Heart right ventricle (tissue), 16 donors: ENCODE data around the gene PANX1. TPM values are rescaled to one million over a fixed set of nuclear protein-coding genes. Genes with fewer than 3 reads are reported as not detected.

Experiments
- ATAC-seq, 8 donors: fragments of 200-7000 bp; cut with Tn5 transposase; one replicate each; pipeline ENCODE4 v1.9.1; 2020; ENCODE audit warnings: mild to moderate bottlenecking in 8 of 8, moderate library complexity in 8 of 8, moderate number of reproducible peaks in 1 of 8
- DNase-seq, 2 donors: peaks; one replicate each; pipeline ENCODE4 v3.0.0-alpha.2; 2020
- H3K27ac ChIP-seq, 10 donors: fragments of 200-600 bp; sonication (generic) in 2 of 10; one replicate each; pipeline versions ENCODE4 v1.5.0 to v1.8.0; 2020 to 2022; ENCODE audit warnings: mild to moderate bottlenecking in 3 of 10
- H3K27me3 ChIP-seq, 7 donors: fragments of 200-600 bp; one replicate each; pipeline ENCODE4 v1.8.0; 2021 to 2022; ENCODE audit warnings: mild to moderate bottlenecking in 2 of 7
- H3K36me3 ChIP-seq, 9 donors: fragments of 200-600 bp; sonication (generic) in 1 of 9; one replicate each; pipeline versions ENCODE4 v1.5.0 to v1.8.0; 2020 to 2022; ENCODE audit warnings: mild to moderate bottlenecking in 2 of 9
- H3K4me1 ChIP-seq, 9 donors: fragments of 200-600 bp; sonication (generic) in 1 of 9; one replicate each; pipeline versions ENCODE4 v1.5.0 to v1.8.0; 2020 to 2022; ENCODE audit warnings: mild to moderate bottlenecking in 4 of 9
- H3K4me3 ChIP-seq, 10 donors: fragments of 200-600 bp; sonication (generic) in 2 of 10; one replicate each; pipeline versions ENCODE4 v1.5.0 to v1.8.0; 2020 to 2022; ENCODE audit warnings: mild to moderate bottlenecking in 7 of 10, moderate library complexity in 2 of 10
- H3K9me3 ChIP-seq, 11 donors: fragments of 200-600 bp in 10 of 11; sonication (generic) in 2 of 11; one replicate each; pipeline versions ENCODE4 v1.5.0 to v1.8.0; 2013 to 2022; ENCODE audit warnings: mild to moderate bottlenecking in 2 of 11, control low read depth in 1 of 11, moderate library complexity in 1 of 11
- WGBS, 2 donors: extraction: QIAGEN DNeasy Blood & Tissue Kit; methylation state at CpG; one replicate each; pipeline ENCODE4 v1.1.7; 2013; ENCODE audit warnings: inconsistent platforms in 1 of 2; 5-methylcytosine and 5-hydroxymethylcytosine counted together
- intact Hi-C, 10 donors: fragments of 100-400 bp; cut with DNase I; formaldehyde crosslinking; loops; one replicate each; pipeline versions ENCODE4 v1.11.1 to v1.14.2; 2022
- polyA plus RNA-seq, 2 donors: library from polyadenylated mRNA; stranded (reverse); fragments of 200-250 nt; gene quantifications; one replicate each; pipeline ENCODE4 v1.2.3, GENCODE V29; 2013
- total RNA-seq, 10 donors: library from RNA; stranded (reverse); fragmentation: NEBNext Ultra II Directional in 3 of 10; extraction: Animal tissue kit (Norgen Biotek cat#: 25700) in 3 of 10; gene quantifications; one replicate each; pipeline versions ENCODE4 v1.2.1 to v1.2.4, GENCODE V29; 2021 to 2023
- TF ChIP-seq, protein P1 (sequence below), 9 donors: fragments of 200-600 bp; sonication (generic) in 2 of 9; IDR thresholded peaks; one replicate each; pipeline versions ENCODE4 v1.5.0 to v1.8.0; 2021 to 2022; ENCODE audit warnings: antibody characterized with exemption in 9 of 9, mild to moderate bottlenecking in 5 of 9, moderate library complexity in 1 of 9
- donor health status: Arrhythmogenic right ventricular cardiomyopathy.
- donor health status: ischemic (EF 13 %, LVEDD 7.1; RV severe dilation, severe dysfunction).
- donor health status: healthy with polysubstance abuse.
- donor health status: DM: no; HTN: yes; CAD: no.
- donor health status: DM: no; HTN: no; CAD: no.
- donor health status: ischemic (EF 25% LVEDD 6.9; RV normal size, moderate dysfunction).
- donor health status: ischemic (EF 25% LVEDD 5.7; RV mildly dilated, moderate dysfunction).
- donor health status: healthy.
- donor health status: DM: yes; HTN: yes; CAD: no.
- donor health status: Ischemic cardiomyopathy.
- donor health status: ischemic (EF 35%, LVEDD 5.7; RV mildly dilated, moderate dysfunction).
- donor health status: nonischemic (EF 11% LVEDD 7.7; RV severe dilation, severe dysfunction).
- donor health status: DM: yes; HTN: yes; CAD: no.
- donor health status: PGD.
- donor health status: ischemic (EF 29% LVEDD 5.4; RV normal size, mild dysfunction).
- donor health status: nonischemic (EF 23%, LVEDD 6.1; RV moderate dilation, normal function).

PANX1 gene
- total and polyA plus RNA-seq, 12 donors: 4.4 to 42.4 (median 19.3) TPM

DNA sequence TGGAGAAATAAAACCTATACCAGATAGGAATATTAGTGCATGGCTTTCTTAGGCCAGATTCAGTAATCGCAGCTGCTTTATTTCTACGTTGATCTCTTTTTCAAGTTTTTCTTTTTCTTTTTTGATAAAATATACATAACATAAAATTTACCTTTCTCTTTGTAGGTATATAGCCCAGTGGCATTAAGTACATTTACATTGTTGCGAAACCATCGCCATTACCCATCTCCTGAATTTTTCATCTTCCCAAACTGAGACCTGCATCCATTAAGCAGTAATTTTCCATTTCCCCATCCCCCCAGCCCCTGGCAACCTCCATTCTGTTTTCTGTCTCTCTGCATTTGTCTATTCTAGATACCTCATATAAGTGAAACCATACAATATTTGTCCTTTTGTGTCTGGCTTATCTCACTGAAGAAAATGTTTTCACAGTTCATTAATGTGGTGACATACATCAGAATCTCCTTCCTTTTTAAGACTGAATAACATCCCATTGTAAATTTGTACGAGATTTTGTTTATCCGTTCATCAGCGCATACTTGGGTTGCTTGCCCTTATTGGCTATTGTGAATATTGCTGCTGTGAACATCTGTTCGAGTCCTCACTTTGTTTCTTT lies 41.4 kb downstream of the PANX1 start:
- TF ChIP-seq, protein P1, sequence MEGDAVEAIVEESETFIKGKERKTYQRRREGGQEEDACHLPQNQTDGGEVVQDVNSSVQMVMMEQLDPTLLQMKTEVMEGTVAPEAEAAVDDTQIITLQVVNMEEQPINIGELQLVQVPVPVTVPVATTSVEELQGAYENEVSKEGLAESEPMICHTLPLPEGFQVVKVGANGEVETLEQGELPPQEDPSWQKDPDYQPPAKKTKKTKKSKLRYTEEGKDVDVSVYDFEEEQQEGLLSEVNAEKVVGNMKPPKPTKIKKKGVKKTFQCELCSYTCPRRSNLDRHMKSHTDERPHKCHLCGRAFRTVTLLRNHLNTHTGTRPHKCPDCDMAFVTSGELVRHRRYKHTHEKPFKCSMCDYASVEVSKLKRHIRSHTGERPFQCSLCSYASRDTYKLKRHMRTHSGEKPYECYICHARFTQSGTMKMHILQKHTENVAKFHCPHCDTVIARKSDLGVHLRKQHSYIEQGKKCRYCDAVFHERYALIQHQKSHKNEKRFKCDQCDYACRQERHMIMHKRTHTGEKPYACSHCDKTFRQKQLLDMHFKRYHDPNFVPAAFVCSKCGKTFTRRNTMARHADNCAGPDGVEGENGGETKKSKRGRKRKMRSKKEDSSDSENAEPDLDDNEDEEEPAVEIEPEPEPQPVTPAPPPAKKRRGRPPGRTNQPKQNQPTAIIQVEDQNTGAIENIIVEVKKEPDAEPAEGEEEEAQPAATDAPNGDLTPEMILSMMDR (IDR thresholded peaks at IDR 0.05): no peak
- intact Hi-C loops: no loop called here

DNA sequence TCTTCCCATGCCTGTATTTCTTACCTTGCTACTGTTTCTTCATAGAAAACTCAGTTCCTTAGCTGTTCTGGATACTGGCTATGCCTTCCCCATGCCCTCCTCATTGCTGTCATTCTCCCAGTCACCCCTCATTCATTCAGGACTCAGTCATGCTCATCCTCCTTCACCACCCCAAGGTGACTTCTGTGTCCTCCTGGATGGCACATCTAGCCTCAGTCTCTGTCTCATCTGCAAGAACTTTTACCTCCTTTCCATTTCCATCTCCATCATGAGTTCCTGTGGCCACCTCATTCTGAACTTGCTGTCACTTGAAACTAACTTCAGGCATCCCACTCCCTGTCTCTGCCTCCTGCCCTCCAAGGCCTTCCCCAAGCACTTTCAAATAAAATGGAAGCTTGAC lies 42.3 kb downstream of the PANX1 start:
- Histone ChIP-seq H3K27me3 (no peaks in the 10 kb centered on the region), H3K4me1 (peaks cover 0 to 22% (median 7%) of the 10 kb centered on the region in 9 donors), H3K4me3 (no peak overlapping the region), H3K9me3 (peaks cover 0 to 12% (median 0%) of the 10 kb centered on the region in 11 donors), H3K27ac (no peak overlapping the region), H3K36me3 (peaks cover 0 to 1% (median 0%) of the 10 kb centered on the region in 9 donors)
- intact Hi-C loops: no loop called here
- ATAC-seq: no peak
- TF ChIP-seq, protein P1 (IDR thresholded peaks at IDR 0.05): no peak
- no peak for DNase-seq

More for the DNA sequence above, 41.4 kb downstream of the PANX1 start:
- DNase-seq (no peak), ATAC-seq (no peak)
- Histone ChIP-seq H3K27ac (no peak overlapping the region), H3K9me3 (peaks cover 0 to 17% (median 0%) of the 10 kb centered on the region in 11 donors), H3K4me1 (peaks cover 0 to 15% (median 0%) of the 10 kb centered on the region in 9 donors), H3K36me3 (no peaks in the 10 kb centered on the region), H3K4me3 (no peak overlapping the region), H3K27me3 (no peaks in the 10 kb centered on the region)
- 87 to 91% methylated on average over 8 of the region's 8 CpGs for WGBS, 2 donors

DNA sequence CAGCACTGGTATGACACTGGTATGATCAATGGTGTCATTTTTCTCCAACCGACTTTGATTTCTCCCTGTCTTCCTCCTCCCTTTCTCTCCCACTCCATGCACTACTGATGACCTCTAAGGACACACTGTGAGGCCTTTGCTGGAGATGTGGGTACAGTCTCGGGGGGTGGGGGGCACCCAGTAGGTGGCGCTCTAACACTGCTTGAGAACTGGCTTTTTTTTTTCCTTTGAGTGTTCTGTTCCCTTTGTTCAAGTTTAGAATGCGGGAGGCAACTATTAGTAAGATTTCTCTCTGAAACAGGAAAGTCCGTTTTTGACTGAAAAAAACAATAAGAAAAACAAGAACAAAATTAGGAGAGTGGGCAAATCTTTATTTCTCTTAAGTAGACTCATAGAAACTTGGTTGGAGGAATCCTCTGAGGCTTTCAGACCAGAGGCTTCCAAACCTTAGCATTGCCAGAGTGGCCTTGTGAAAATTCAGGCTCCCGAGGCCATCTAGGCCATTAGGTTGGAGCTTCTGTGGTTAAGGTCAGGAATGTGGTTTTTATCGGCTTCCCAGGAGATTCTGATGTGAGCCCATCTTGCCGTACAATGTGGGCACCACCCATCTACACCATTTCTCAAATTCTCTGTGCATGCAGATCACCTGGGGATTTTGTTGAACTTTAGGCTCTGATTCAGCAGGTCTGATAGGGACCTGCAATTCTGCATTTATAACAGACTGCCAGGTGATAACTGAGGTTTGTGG lies 43.2 kb downstream of the PANX1 start:
- Histone ChIP-seq H3K27ac (no peak overlapping the region), H3K36me3 (peaks cover 0 to 7% (median 0%) of the 10 kb centered on the region in 9 donors)
- DNase-seq: peak; percentile 26

DNA sequence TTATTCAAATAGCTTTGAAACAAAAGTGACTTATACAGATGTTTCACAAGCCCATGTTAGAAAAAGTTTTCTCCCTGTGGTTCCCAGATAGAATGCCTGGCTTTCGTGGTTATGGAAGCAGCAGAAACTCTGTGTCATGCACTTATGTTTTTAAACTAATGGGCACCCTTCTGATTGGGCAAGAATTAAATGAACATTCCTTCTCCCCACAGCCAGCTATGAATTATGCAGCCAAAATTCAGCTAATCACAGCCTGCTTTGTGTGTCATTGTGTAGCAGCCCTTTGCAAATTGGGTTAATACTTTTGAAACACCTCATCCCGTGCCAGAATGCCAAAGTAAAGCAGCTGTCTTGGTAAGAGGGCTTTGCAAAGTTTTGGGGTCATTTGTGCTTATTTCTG lies 46.9 kb downstream of the PANX1 start:
- Histone ChIP-seq H3K4me3 (no peak overlapping the region), H3K27me3 (no peaks in the 10 kb centered on the region), H3K4me1 (peaks cover 0 to 22% (median 7%) of the 10 kb centered on the region in 9 donors), H3K9me3 (no peaks in the 10 kb centered on the region), H3K27ac (no peak overlapping the region), H3K36me3 (peaks cover 0 to 39% (median 0%) of the 10 kb centered on the region in 9 donors)
- 71 to 75% methylated on average over 2 of the region's 2 CpGs for WGBS, 2 donors
- DNase-seq (no peak), ATAC-seq (peak in 1 of 8 donors; percentile 50)
- intact Hi-C loops: no loop called here
- TF ChIP-seq, protein P1 (IDR thresholded peaks at IDR 0.05): no peak

More for the DNA sequence above, 43.2 kb downstream of the PANX1 start:
- intact Hi-C loops: no loop called here
- Histone ChIP-seq H3K4me3 (no peak overlapping the region), H3K4me1 (peaks cover 0 to 22% (median 7%) of the 10 kb centered on the region in 9 donors), H3K27me3 (no peaks in the 10 kb centered on the region), H3K9me3 (peaks cover 0 to 3% (median 0%) of the 10 kb centered on the region in 11 donors)
- TF ChIP-seq, protein P1 (IDR thresholded peaks at IDR 0.05): peak in 8 of 9 donors; percentile 10 to 65 (median 48)
- WGBS, 2 donors: 68 to 73% methylated on average over 8 of the region's 8 CpGs
- ATAC-seq: peak in 4 of 8 donors; percentile 34 to 50 (median 46)
